Subcutaneous adipose tissue (tissue), 4 donors: ENCODE data around the gene GPR22. TPM values are rescaled to one million over a fixed set of nuclear protein-coding genes. Genes with fewer than 3 reads are reported as not detected.

Source experiments
- total RNA-seq, 4 donors: library from RNA; depleted of rRNA; stranded (reverse); fragments of >200 nt; gene quantifications; one replicate each; pipeline ENCODE4 v1.1.0, GENCODE V29; 2016
- TF ChIP-seq, protein P1 (sequence below): fragments of 450-650 bp; IDR thresholded peaks from one replicate; pipeline ENCODE4 v1.5.1; 2016; ENCODE audit warnings: low read depth, mild to moderate bottlenecking, control low read depth, antibody characterized with exemption, moderate library complexity

The GPR22 gene
- total RNA-seq, 4 donors from 2014 or later: not detected

DNA sequence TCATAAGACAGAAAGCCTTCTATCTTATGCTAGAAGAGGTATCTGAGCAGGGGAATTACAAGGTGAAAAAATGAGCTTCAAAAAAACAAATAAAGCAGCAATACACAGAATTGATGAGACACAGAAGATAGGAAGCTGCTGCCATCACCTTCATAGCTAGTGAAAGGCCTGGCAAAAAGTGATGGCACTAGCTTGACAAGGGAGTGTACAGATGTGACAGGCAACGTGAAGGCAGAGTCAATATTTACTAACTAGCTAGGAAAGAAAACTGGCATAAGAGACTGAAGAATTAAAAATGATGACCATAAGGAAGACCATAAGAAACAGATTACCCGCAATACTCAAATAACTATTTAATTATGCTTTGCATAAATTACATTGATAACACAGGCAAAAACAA is 9.4 kb downstream of the GPR22 start:
- TF ChIP-seq, protein P1, sequence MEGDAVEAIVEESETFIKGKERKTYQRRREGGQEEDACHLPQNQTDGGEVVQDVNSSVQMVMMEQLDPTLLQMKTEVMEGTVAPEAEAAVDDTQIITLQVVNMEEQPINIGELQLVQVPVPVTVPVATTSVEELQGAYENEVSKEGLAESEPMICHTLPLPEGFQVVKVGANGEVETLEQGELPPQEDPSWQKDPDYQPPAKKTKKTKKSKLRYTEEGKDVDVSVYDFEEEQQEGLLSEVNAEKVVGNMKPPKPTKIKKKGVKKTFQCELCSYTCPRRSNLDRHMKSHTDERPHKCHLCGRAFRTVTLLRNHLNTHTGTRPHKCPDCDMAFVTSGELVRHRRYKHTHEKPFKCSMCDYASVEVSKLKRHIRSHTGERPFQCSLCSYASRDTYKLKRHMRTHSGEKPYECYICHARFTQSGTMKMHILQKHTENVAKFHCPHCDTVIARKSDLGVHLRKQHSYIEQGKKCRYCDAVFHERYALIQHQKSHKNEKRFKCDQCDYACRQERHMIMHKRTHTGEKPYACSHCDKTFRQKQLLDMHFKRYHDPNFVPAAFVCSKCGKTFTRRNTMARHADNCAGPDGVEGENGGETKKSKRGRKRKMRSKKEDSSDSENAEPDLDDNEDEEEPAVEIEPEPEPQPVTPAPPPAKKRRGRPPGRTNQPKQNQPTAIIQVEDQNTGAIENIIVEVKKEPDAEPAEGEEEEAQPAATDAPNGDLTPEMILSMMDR: no peak

DNA sequence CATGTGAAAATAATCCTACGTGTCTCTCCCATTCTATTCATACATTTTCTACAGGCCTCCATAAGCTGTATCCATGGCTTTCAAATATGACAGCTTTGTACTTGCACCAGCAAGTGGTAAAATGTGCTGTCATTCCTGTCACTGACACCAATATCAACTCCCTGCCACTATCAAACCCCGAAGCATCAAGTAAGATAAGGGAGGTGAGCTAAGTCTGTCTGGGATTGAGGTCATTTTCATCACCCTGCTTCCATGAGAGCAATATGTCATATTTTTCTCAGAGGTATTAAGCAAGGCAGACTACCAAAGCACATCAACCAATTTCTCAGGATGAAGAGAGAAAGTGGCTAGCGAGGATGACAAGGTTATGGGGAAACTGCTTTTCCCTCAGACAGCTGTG is 11.1 kb downstream of the GPR22 start:
- TF ChIP-seq, protein P1: no peak

DNA sequence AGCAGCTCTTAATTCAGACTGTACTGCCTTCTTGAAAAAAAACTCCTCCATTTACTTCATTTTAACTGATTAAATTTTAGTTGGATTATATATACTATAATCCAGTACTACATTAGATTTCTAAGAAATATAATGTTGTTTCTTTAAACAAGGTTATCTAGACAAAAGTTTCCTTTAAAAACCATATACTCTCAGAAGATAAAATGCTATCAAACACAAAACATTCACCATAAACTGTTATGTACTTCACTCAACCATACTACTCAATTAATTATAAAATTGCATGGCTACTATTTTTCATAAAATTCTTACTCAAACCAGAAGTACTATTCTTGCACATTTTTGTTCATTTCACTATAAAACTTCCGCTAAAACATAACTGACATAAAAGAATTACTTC is 12.7 kb downstream of the GPR22 start:
- TF ChIP-seq, protein P1: no peak

DNA sequence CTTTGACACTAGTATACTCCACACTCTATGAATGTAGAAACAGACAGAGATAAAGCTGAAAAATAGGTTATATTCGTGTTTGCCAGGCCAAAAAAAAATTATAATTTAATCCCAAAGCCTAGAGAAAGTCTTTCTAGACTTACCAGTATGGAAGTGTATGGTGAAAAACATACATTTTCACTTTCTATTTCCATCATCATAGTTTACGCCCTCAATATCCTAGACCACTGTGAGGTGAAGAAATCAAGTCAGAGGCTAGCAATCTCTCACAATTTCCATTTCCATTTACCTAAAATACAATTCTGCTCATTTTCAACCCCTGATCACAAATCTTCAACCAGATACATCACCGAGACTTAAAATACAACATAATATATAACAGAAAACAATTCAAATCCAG is 16.2 kb downstream of the GPR22 start:
- TF ChIP-seq, protein P1: no peak

DNA sequence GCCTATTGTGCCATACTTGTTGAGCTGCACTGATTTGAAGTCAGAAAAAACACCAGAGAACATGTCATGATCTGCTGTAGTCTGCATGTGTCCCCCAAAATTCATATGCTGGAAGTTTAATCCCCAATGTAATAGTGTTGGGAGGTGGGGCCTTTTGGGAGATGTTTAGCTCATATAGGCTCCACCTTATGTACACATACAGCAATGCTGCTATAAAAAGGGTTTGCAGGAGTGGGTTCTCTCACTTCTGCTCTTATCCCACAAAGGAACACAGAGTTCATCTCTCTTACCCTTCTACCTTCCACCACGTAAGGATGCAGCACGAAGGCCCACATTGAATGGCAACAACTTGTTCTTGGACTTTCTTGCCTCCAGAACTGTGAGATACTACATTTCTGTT is 23.0 kb downstream of the GPR22 start:
- TF ChIP-seq, protein P1: no peak

DNA sequence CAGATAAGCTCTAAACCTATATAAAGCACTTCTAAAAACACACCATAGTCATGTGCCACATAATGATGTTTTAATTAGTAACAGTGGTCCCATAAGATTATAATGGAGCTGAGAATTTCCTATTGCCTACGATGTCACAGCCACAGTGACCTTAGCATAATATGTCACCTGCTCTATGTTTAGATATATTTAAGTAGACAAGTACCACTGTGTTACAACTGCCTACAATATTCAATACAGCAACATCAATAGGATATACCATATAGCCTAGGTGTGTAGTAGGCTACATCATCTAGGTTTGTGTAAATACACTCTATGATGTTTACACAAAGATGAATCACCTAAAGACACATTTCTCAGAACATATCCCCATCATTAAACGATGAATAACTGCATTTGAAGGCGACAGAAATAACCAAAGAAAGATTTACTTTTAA is 24.5 kb downstream of the GPR22 start:
- TF ChIP-seq, protein P1: no peak

DNA sequence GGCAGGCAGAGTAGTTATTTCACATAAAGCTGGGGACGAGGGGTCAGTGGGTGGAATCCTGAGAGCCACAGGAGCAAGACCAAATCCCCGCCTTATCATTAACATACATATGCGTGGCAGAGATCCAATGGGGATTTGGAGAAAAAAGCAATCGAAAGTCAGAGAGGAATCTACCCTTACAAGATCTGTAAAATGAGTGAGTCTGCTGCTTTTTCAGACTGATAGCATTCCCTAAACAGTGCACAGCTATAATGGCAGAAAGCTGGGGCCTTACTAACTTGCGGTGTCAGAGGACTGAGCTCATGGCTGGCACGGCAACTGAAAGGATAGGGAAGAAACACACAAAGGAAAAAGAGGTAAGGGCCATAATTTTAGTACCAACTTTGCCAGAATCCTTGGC is 25.0 kb downstream of the GPR22 start:
- TF ChIP-seq, protein P1: no peak

DNA sequence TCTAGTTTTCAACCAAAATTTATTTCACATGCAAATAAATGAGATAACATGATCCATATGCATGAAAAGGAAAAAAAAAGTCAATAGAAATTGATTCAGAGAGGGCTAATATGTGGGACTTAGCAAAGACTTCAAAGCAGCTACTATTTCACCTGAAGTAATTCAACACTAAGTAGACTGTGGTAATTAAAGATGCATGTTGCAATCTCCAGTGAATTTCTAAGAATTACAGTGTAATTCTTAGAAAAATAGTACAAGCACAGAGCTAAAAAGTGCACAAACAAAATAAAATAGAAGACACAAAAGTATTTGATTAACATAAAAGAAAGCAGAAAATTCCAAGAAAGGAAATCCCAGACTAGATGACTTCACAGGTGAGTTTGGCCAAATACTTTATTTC is 25.7 kb downstream of the GPR22 start:
- TF ChIP-seq, protein P1: no peak
